ENCODE data around the gene ZNF267.
"Not testable (repeated sequence)": the region's sequence is repeated elsewhere in the genome, so short reads cannot be mapped to it uniquely, and the experiment has no call there.

The ZNF267 gene

DNA sequence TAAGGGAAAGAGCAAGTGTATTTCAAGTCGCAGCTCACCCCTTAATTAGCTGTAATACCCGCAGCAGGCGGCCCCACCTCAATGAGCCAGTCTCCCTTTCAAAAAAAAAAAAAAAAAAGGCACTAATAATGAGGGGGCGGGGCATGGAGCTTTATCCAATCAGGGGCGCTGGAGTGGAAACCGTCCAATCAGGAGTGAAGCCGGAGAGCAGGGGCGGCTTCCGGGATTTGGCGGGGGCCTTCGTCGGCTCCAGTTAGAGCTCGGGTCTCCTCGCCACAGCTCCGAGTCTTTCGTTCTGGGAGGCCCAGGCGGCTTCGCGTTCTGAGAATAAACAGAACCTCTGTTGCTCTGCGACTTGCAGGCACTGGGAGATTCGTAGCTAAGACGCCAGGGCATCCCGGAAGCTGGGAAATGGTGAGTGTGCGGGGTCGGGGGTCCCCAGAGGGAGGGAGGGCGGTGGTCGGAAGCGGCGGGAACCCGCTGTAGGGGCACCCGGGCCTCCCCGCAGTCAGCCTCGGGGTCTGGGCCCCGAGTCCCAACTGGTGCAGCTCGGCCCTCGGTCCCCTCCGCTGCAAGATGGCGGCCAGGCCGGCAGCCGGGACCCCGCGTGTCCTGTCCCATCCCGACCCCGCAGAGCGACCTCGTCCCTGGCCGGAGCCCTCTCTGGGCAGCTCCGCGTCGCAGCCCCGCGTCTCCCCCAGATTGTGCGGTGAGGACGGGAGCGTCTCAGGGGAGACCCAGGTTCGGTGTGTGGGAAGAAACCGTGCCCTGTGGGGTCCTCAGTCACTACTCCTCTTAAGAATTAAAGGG is at the start of gene ZNF267:
TSS of gene ZNF267 (plus strand) at position 252 of the 810 bp plus-strand sequence. CDS start at position 412, 160 bp downstream.
- peak; percentile 65 for DNase-seq (ENCODE audit: low read depth)

DNA sequence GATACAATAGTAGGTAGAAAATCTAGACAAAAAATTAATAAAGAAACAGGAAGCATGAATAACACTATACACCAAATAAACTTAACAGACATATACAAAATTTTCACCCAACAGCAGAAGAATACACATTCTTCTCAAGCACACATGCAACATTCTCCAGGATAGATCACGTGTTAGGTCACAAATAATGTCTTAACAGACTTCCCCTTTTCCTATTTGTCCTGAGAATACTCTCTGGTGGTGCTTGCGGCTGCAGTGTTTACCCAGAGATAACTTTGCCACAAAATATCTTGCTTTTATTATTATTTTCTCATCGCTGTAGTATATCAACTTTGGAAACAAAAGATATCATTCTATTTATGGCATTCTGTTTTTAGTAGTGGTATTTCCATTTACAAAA is 40.6 kb upstream of the ZNF267 start:
- DNase-seq (ENCODE audit: low read depth) = no peak

DNA sequence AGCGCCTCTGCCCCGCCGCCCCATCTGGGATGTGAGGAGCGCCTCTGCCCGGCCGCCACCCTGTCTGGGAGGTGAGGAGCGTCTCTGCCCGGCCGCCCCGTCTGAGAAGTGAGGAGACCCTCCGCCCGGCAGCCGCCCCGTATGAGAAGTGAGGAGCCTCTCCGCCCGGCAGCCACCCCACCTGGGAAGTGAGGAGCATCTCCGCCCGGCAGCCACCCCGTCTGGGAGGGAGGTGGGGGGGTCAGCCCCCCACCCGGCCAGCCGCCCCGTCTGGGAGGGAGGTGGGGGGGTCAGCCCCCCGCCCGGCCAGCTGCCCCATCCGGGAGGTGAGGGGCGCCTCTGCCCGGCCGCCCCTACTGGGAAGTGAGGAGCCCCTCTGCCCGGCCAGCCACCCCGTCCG is 37.2 kb upstream of the ZNF267 start:
- DNase-seq (ENCODE audit: low read depth) = not testable (repeated sequence)

DNA sequence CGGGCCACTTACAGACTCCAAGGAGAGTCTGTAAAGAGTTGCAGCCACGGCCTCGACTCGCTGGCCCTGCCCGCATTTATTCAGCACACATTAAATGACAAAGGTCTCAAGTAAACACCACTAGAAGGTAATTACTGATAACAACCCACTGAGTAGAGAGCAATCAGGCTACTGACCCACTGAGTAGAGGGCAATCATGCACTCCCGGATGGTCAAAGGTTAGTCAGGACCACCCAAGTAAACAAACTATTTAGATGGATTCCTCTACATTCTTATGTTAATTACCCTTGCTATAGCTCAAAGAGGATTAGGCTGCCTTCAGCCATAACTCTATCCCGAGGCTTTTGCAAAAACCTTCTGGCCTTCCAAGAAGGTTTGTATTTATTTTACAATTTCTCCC is 30.7 kb upstream of the ZNF267 start:
- no peak for DNase-seq (ENCODE audit: low read depth)

DNA sequence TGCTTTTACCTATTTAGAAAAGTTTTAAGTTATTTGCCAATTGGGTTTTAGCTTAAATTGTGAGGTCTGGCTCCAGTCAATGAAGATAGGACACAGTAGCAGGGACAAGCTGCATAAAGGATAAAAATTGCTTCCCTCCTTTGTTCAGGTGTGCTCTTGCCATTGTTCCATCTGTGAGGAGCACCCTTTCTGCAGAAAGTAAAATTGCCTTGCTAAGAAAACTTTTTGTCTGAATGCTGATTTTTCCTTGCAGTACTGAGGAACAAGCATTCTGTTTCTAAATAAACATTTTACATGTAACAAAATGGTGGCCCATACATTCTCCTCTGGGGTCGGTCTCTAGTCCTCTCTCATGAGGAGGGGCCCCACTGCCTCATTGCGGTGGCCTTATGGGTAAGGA is 25.0 kb upstream of the ZNF267 start:
- DNase-seq (ENCODE audit: low read depth) = not testable (repeated sequence)

DNA sequence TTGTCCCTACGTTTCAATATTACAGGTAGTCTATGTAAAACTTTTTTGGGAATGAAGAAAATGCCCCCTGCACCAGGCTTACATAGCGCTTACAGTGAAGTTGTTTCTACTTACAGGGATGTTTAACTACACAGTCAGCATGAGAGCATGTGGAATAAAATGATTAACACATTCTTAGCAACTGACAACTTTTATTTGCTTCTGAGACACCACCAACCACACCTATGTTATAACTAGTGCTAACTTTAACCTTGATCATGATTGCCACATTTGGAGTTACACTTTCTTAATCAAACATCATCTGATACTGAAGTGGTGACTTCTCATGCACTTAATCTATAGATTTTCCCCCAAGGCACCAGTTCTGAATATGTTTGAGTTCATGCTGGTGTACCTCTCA is 20.3 kb upstream of the ZNF267 start:
- DNase-seq (ENCODE audit: low read depth) = no peak

DNA sequence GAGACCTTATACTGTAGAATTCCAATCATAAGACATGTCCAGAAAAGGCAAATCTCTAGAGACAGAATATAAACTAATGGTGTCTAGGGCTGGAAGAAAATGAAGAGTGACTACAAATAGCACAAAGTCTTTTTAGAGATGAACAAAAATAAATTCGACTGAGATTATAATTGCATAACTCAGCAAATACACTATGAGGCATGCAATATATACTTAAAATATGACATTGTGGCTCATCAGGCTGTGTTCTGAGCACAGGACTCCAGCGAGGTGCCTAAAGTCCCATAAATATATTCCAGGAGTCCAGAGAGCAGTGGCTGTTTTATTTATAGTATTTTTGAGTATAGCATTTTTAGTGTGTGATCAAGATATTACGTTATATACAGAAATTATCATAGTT is 13.1 kb upstream of the ZNF267 start:
- no peak for DNase-seq (ENCODE audit: low read depth)

DNA sequence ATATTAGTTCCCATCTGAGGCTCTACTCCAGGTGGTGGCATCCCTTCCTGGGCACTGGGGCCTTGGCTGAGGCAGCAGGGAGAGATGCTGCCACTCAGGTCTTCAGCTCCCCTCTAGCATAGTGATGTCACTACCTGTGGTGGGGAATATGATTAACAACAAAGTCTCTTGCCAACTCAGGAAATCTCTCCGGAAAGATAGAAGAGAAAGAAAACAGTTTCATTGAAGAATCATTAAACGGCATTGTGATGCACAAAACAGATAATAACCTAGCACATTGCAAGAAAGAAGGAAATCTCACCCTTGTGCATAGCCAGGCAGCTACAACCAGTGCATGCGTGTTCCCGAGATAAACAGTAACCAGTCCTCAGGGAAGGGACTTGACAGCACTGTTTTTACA is 12.2 kb upstream of the ZNF267 start:
- DNase-seq (ENCODE audit: low read depth) = no peak

DNA sequence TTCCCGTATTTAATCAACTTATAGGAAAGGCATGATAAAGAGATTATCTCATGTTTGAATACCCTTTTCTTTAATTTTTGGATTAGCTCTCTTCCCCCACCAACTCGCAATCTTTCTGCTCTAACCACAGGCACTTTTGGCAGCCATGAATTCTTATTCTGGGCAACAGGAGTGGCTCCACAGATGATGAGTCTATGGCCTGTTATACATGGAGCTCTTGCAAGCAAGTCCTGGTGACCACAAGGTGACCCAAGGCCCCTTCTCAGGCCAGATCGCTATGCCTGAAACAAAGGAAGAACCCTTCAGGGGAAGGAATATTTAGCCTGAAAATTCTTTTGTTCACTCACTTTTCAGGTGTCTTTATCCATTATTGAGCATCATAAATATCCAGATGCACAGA is 10.8 kb upstream of the ZNF267 start:
- DNase-seq (ENCODE audit: low read depth) = no peak

DNA sequence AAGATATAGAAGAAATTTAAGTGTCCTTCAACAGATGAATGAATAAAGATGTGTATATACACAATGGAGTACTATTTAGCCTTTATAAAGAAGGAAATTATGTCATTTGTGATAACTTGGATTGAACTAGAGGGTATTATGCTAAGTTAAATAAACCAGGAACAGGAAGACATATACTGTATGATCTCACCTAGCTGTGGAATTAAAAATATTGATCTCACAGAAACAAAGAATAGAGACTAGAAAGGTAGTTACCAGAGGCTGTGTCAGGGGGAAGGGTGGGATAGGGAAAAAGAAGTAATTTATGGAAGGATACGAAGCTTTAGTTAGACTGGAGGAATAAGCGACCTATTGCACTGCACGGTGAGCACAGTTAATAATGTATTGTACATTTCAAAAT is 5.4 kb upstream of the ZNF267 start:
- DNase-seq (ENCODE audit: low read depth) = no peak

DNA sequence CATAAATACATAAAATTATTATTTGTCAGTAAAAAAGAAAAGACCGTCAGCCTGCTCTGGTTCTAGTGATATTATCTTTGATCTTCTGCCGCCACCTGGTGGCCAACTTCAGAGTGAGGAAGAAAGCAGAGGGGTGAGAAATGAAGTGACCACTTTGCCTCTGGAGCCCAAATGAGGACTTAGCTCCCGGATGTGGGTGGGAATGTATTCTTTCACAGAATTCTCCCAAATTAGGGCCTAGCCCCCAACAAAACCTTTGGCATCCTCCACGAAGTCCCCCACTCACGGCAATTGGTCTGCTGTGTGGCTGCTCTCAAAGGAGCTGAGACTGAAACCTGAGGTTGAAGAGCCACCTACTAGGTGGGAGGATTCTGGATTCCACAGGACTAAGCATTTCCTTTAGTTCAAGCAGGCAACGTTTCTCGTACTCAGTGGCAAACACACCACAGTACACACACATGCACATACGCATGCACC is 4.9 kb upstream of the ZNF267 start:
- DNase-seq (ENCODE audit: low read depth) = peak; percentile 65

DNA sequence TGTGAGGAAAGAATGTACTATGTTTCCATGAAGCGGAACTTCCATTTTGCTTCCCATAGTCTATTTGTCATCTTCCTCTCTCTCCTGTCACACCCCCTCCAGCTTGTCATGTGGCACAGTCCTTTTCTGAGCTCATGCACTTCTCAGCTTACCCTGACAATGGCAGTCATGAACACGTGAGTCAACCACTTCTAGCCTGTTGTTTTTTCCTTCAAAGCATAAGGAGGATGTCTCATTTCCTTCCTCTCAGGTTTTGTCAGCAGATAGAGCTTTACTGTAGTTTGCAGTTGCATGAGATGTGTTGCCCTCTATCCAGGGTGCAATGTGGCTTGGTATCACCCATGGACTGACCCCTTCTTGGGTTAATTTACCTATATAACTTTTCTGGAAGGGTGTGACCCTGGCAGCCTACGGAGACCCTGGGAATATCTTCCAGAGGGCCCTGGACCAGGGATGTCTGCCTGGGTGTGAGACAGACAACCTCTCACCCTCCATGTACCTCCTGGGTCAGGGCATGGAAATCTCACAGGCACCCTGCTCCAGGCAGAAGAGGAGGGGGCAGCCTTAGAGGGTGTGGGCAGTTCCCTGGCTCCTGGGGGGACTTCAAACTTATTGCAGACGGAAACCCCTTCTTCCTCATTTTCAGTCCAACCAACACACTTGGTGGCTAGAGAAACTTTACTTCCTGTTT is 4.0 kb upstream of the ZNF267 start:
- no peak for DNase-seq (ENCODE audit: low read depth)

DNA sequence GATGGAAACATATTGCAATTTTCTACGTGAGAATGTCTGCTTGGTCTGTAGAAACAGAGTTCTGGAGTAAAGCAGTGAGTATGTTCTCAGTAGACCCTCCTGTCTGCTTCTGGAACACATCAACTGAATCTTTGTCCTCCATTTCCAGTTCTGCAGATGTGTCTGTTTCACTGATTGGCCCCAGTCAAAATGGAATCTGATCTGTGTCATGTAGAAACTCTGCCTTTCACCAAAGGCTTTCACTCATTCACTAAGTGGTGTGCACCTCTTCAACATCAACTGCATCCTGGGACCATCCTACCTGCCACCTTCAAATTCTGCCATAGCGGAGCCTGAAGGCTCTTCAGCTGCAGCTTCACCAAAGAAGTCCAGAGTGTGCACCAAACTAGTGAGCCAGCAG is 2.8 kb upstream of the ZNF267 start:
- DNase-seq (ENCODE audit: low read depth) = no peak

DNA sequence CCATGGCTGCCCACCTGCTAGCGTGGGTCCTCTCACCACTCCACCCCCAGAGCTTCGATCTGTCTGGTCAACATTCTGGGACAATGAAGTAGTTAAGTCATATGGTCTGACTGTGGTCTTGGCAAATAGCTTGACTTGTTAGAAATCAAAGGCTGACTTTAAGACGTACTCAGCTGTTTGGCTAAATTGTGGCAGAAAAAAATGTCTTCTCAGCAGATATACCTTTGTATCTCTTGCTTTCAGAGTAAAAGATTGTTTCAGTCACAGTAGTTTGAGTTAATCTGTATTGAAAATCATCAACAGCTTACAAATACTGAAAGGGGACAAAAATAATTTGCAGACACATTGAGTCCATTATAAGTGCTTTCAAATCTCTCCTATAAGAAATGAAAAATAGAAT is 2.1 kb upstream of the ZNF267 start:
- DNase-seq (ENCODE audit: low read depth) = no peak

DNA sequence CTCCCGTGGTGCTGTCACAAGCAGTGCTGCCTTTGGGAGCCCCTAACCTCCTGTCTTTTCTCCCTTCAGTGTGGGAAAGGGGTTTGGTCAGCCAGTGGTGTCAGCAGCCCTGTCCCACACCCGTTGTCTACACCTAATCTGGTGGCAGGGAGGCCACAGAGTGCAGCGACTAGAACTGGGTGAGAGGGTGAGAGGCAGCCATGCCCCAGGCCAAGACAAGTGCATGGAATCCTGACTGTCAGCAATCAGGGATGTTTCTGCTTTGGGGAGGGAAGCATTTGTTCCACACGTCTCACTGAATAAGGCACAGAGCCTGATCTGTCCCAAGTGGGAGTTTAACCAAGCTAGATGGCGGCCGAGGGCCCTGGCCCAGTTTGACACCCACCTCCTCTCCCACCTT is 1.4 kb upstream of the ZNF267 start:
- DNase-seq (ENCODE audit: low read depth) = no peak

DNA sequence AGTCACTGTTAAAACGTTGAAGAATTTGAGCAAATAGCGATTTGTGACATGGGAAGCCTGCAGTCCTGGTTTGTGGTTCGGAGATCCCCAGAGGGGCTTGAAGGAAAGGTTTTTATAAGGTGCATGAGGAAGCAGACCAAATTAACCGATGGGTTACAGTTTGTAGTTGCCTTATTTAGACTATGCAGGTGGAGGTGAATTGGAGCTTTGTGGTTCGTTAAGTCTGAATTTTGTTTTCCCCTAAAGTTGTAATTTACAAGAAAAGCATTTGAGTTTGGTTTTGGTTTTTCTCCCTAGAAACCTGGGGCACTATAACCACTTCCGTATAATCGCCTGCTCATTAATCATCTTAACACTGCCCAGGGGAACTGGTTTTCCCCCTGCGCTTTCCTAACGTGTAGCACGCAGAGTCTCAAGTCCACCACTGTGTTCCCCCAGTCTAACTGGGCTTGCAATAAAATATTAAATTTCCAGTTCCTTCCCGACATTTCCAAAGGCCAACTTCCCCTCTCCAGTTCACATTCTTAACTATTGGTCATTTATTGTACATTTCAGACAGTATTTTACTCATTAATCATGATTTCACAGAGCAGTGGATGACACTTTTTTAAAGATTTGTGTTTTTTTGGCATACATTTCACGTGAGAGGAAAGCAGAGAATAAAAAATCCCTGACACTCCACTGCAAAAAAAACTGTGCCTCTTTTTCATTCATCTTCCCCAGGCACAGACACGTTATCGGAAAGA is 932 bp downstream of the ZNF267 start:
- no peak for DNase-seq (ENCODE audit: low read depth)

DNA sequence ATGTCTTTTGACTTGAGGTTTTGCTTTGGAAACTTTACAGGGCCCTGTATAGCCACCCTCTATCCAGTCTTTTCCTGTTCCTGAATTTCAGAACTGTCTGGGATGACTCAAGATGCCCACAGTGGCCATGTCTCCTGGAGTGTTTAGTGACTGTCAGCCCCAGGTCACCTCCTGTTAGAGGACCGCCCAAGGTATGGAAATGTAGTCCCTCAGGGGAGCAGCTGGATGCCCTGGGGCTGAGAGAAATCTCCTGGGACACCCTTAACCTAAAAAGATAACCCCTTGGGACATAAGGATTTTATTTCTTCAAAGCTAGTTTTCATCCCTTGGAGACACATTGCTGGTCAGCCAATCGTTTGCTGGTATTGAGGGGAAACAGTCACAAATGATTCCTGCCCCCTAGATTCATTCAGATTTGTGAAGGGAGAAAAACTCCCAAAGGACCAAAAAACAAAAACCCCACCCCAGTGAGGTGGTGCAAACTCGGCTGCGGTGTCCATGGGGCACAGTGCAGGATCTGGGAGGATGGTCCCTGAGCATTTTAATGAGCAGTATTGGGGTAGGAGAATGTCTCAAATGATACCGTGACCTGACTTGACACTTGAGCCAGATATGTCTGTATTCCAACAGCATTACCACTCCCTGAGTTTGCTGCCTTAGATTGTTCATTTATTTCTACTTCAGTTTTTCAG is 1.7 kb downstream of the ZNF267 start:
- no peak for DNase-seq (ENCODE audit: low read depth)

DNA sequence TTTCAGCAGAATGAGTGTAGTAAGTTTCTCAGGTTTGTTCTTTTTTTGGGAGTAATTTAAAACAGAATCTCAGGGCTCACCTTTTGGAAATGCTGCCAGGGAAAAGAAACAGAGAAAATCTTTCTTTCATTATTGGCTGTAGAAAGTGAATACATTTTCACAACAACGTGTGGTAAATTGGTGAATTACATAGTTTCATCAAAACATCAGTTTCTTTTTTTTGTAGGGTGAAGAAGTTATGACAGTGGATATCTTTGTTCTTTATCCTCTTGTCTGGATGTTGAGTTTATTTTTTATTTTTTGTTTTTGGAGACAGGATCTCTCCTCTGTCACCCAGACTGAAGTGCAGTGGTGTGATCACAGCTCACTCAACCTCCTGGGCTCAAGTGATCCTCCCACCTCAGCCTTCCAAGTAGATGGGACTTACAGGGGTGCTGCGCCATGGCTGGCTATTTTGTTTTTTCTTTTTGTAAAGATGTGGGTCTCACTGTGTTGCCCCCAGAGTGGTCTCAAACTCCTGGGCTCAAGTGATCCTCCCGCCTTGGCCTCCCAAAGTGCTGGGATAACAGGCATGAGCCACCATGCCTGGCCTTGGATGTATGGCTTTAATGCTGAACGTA is 2.4 kb downstream of the ZNF267 start:
- no peak for DNase-seq (ENCODE audit: low read depth)

DNA sequence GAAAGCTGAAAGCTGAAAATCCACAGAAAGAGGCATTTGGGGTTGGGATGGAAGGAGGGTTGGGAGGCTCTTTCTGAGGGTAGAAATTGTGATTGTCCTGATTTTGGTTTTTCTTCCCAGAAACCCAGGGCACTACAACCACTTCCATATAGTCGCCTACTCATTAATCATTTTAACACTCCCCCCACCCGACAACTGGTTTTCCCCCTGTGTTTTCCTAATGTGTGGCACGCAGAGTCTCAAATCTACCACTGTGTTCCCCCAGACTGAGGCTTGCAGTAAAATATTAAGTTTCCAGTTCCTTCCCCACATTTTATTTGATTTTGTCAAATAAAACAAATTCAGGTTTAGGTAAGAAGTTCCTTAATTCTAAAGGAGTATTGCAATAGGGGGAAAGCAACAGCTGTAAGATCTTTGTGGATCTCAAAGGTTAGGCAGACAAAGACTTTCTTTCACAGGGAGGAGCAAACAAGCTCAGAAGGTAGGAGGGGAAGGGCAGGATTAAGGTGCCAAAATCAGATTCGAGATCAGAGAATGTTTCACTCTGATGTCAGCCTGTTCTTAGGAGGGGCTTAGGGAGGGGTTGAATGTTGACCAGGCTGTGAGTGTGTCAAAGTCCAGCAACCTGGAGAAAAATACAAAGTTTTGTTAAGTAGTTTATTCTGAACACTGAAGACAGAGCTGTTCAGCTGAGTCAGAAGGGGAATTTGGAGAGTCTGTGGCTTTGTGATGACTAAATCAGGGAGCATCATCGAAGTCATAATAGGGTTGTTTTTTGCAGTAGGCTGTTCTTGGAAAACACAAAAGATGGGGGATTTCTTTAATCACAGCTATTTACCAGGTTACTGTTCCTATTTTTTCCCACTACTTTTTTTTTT is 3.6 kb downstream of the ZNF267 start:
- DNase-seq (ENCODE audit: low read depth) = no peak

DNA sequence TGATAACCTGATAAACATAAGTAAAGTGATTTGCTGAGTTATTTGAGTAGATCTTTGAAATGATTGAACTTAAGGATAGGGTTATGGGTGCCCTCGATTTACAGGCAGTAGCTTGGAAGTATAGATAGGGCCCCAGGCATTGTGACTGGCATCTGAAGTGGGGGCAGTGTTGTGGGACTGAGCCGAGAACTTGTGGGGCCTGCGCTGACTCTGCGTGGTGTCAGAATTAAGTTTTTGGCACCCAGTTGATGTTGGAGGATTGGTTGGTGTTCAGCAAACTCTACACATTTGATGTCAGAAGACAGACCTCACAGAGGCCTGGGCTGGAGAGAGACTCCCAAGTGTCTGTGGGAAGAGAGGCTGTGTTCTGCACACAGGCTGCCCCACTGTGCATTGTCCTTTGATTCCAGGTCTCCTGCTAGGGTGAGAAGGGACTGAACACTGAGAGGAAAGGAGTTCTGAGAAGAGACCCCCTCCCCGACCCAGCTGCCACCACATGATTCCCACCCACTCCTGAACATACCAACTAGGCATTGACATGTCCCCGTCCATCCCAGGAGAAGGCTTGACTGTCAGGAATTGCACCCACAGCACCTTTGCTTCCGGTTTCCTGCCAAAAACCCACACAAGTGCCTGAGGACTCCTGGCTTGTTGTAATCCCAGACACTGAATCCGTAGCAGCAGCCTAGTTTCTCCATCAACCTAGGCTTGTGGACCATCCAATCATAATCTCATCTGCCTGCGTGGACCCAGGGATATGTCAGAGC is 4.5 kb downstream of the ZNF267 start:
- no peak for DNase-seq (ENCODE audit: low read depth)

Measured in stimulated activated CD8-positive, alpha-beta memory T cell treated with anti-CD3 and anti-CD28 coated beads, Interleukin-15, amount 100 ng/mL, for 24 hours (primary cell).